ENCODE results near the gene COPRS. TPM values are rescaled to one million over a fixed set of nuclear protein-coding genes. Genes with fewer than 3 reads are reported as not detected.

COPRS gene
- total RNA-seq, 4 donors from 2014 or later = 36.5 to 114 (median 58.1) TPM

Other genes with a start within 250 kb of the COPRS start
- gene UTP6, start 42.5 kb upstream of the COPRS start, total RNA-seq = 10 to 100 TPM; 18.2 to 68.6 (median 38.4) TPM
- 10 to 100 TPM in 3 of 4 donors, 1 to 10 TPM in 1; 9.7 to 53.9 (median 34.4) TPM for gene SUZ12, start 77.8 kb upstream of the COPRS start, total RNA-seq
- gene LRRC37B, start 148.1 kb upstream of the COPRS start, total RNA-seq = 100 to 1,000 TPM in 1 of 4 donors, 10 to 100 TPM in 3; 12.0 to 105 (median 24.9) TPM